HEK293 (cell line): ENCODE results near the gene LIPE.

ENCODE experiments used
- CTCF ChIA-PET: fragments of 350-600 bp; formaldehyde crosslinking; extraction: SDS; loops from one replicate; lab custom pipeline; 2021; ENCODE audit warnings: antibody characterized with exemption; lab: Yijun Ruan, JAX
- POLR2A ChIA-PET: fragments of 300-600 bp; formaldehyde crosslinking; extraction: SDS; loops from one replicate; lab custom pipeline; 2020; ENCODE audit warnings: antibody characterized with exemption, inconsistent platforms; lab: Yijun Ruan, JAX
- H3K27ac ChIP-seq: fragments of 200-500 bp; sonication (Bioruptor generic); 2 replicates; pipeline ENCODE4 v1.5.1; 2014; ENCODE audit warnings: low read depth, low read length, control low read depth, inconsistent platforms; ENCODE audit errors: extremely low read depth
- H3K36me3 ChIP-seq, 2 experiments: fragments of 200-500 bp in 1 of 2; sonication (Bioruptor generic) in 1 of 2; 1 replicate in 1 of 2; 2 replicates in 1 of 2; pipeline ENCODE4 v1.5.1; 2014 to 2017; ENCODE audit warnings: inconsistent platforms in 2 of 2, low read length in 2 of 2; ENCODE audit not compliant: control insufficient read depth in 2 of 2, insufficient read depth in 1 of 2
- H3K4me1 ChIP-seq: fragments of 200-500 bp; sonication (Bioruptor generic); 2 replicates; pipeline ENCODE4 v1.5.1; 2014; ENCODE audit warnings: mild to moderate bottlenecking, low read length, inconsistent platforms; ENCODE audit not compliant: control insufficient read depth, insufficient read depth
- H3K4me3 ChIP-seq: 2 replicates; pipeline ENCODE4 v1.5.1; 2011; ENCODE audit warnings: low read depth, mild to moderate bottlenecking, control low read depth, low read length, moderate library complexity
- H3K9me3 ChIP-seq: fragments of 200-500 bp; sonication (Bioruptor generic); 2 replicates; pipeline ENCODE4 v1.5.1; 2014; ENCODE audit warnings: low read depth, low read length, inconsistent platforms; ENCODE audit not compliant: control insufficient read depth, insufficient read depth
- BCL6B ChIP-seq: fragments of 450-650 bp; formaldehyde crosslinking; IDR thresholded peaks from 2 replicates; pipeline ENCODE4 v1.5.1; 2017; ENCODE audit warnings: missing biosample characterization, missing genetic modification characterization
- GFI1B ChIP-seq: fragments of 450-650 bp; formaldehyde crosslinking; IDR thresholded peaks from 2 replicates; pipeline ENCODE4 v1.5.1; 2016; ENCODE audit warnings: missing biosample characterization, missing genetic modification characterization
- GLI4 ChIP-seq: fragments of 450-650 bp; formaldehyde crosslinking; IDR thresholded peaks from 2 replicates; pipeline ENCODE4 v1.5.1; 2016; ENCODE audit warnings: missing biosample characterization, missing genetic modification characterization
- KLF16 ChIP-seq: fragments of 450-650 bp; formaldehyde crosslinking; IDR thresholded peaks from 2 replicates; pipeline ENCODE4 v1.5.1; 2017; ENCODE audit warnings: missing biosample characterization, missing genetic modification characterization
- SETDB1 ChIP-seq: IDR thresholded peaks from one replicate; pipeline ENCODE4 v1.6.1; 2017; ENCODE audit warnings: mild to moderate bottlenecking, low read length, moderate library complexity, mixed read lengths; ENCODE audit not compliant: insufficient read length
- TSHZ1 ChIP-seq: fragments of 450-650 bp; formaldehyde crosslinking; IDR thresholded peaks from 2 replicates; pipeline ENCODE4 v1.5.1; 2016; ENCODE audit warnings: missing biosample characterization, missing genetic modification characterization, borderline replicate concordance
- ZBTB10 ChIP-seq: fragments of 450-650 bp; formaldehyde crosslinking; IDR thresholded peaks from 2 replicates; pipeline ENCODE4 v1.5.1; 2016; ENCODE audit warnings: missing biosample characterization, missing genetic modification characterization
- ZBTB8A ChIP-seq: fragments of 450-650 bp; formaldehyde crosslinking; IDR thresholded peaks from 2 replicates; pipeline ENCODE4 v1.5.1; 2016; ENCODE audit warnings: missing biosample characterization, missing genetic modification characterization
- ZIC2 ChIP-seq: fragments of 450-650 bp; formaldehyde crosslinking; IDR thresholded peaks from 2 replicates; pipeline ENCODE4 v1.5.1; 2016; ENCODE audit warnings: missing biosample characterization, missing genetic modification characterization
- ZNF148 ChIP-seq: fragments of 450-650 bp; formaldehyde crosslinking; IDR thresholded peaks from 2 replicates; pipeline ENCODE4 v1.5.0; 2017; ENCODE audit warnings: missing biosample characterization, missing genetic modification characterization, borderline replicate concordance
- ZNF174 ChIP-seq: fragments of 450-650 bp; formaldehyde crosslinking; IDR thresholded peaks from 2 replicates; pipeline ENCODE4 v1.5.0; 2017; ENCODE audit warnings: missing biosample characterization, mild to moderate bottlenecking, missing genetic modification characterization
- ZNF221 ChIP-seq: fragments of 450-650 bp; formaldehyde crosslinking; IDR thresholded peaks from 2 replicates; pipeline ENCODE4 v1.5.1; 2017; ENCODE audit warnings: missing biosample characterization, missing genetic modification characterization, borderline replicate concordance
- ZNF274 ChIP-seq, 2 experiments: fragments of 200-500 bp in 1 of 2; fragments of 450-650 bp in 1 of 2; sonication (Bioruptor generic) in 1 of 2; formaldehyde crosslinking in 1 of 2; IDR thresholded peaks; 2 replicates each; pipeline versions ENCODE4 v1.5.1 to v1.6.1; 2014 to 2016; ENCODE audit warnings: borderline replicate concordance in 1 of 2, inconsistent platforms in 1 of 2, low read length in 1 of 2, missing biosample characterization in 1 of 2, missing genetic modification characterization in 1 of 2
- ZNF311 ChIP-seq: fragments of 450-650 bp; formaldehyde crosslinking; IDR thresholded peaks from 2 replicates; pipeline ENCODE4 v1.5.1; 2017; ENCODE audit warnings: missing biosample characterization, missing genetic modification characterization, borderline replicate concordance
- ZNF335 ChIP-seq: fragments of 450-650 bp; formaldehyde crosslinking; conservative IDR thresholded peaks from 2 replicates; pipeline ENCODE4 v1.5.1; 2016; ENCODE audit warnings: missing biosample characterization, missing genetic modification characterization
- ZNF350 ChIP-seq: fragments of 450-650 bp; formaldehyde crosslinking; IDR thresholded peaks from 2 replicates; pipeline ENCODE4 v1.5.0; 2017; ENCODE audit warnings: missing biosample characterization, mild to moderate bottlenecking, missing genetic modification characterization
- ZNF354C ChIP-seq: fragments of 450-650 bp; formaldehyde crosslinking; IDR thresholded peaks from 2 replicates; pipeline ENCODE4 v1.5.1; 2016; ENCODE audit warnings: missing biosample characterization, missing genetic modification characterization, low read depth, borderline replicate concordance
- ZNF37A ChIP-seq: fragments of 450-650 bp; IDR thresholded peaks from 2 replicates; pipeline ENCODE4 v1.5.1; 2018; ENCODE audit warnings: missing biosample characterization, missing genetic modification characterization
- ZNF548 ChIP-seq: fragments of 450-650 bp; formaldehyde crosslinking; IDR thresholded peaks from 2 replicates; pipeline ENCODE4 v1.5.1; 2016; ENCODE audit warnings: missing biosample characterization, missing genetic modification characterization
- ZNF560 ChIP-seq: fragments of 450-650 bp; formaldehyde crosslinking; IDR thresholded peaks from 2 replicates; pipeline ENCODE4 v1.5.1; 2017; ENCODE audit warnings: missing biosample characterization, missing genetic modification characterization, borderline replicate concordance
- ZNF561 ChIP-seq: fragments of 450-650 bp; IDR thresholded peaks from 2 replicates; pipeline ENCODE4 v1.5.1; 2018; ENCODE audit warnings: missing biosample characterization, missing genetic modification characterization, borderline replicate concordance
- ZNF596 ChIP-seq: fragments of 450-650 bp; IDR thresholded peaks from 2 replicates; pipeline ENCODE4 v1.5.0; 2018; ENCODE audit warnings: missing biosample characterization, mild to moderate bottlenecking, missing genetic modification characterization, moderate library complexity
- ZNF768 ChIP-seq: fragments of 450-650 bp; formaldehyde crosslinking; IDR thresholded peaks from 2 replicates; pipeline ENCODE4 v1.5.1; 2018; ENCODE audit warnings: missing biosample characterization, mild to moderate bottlenecking, missing genetic modification characterization
- ZNF776 ChIP-seq: fragments of 450-650 bp; formaldehyde crosslinking; IDR thresholded peaks from 2 replicates; pipeline ENCODE4 v1.5.0; 2017; ENCODE audit warnings: missing biosample characterization, missing genetic modification characterization, borderline replicate concordance
- ZNF792 ChIP-seq: fragments of 450-650 bp; formaldehyde crosslinking; IDR thresholded peaks from 2 replicates; pipeline ENCODE4 v1.5.1; 2016; ENCODE audit warnings: missing biosample characterization, missing genetic modification characterization

The LIPE gene

GRCh38 chr19:42376177-42376555, 51.0 kb downstream of the LIPE start:
- TF ChIP-seq ZNF548 (tag by site-specific recombination) (no peak), SETDB1 (no peak), ZNF768 (tag by site-specific recombination) (no peak), ZNF561 (tag by site-specific recombination) (no peak), ZNF174 (no peak), ZBTB8A (tag by site-specific recombination) (no peak), GFI1B (tag by site-specific recombination) (no peak), ZNF596 (tag by site-specific recombination) (no peak), ZNF792 (tag by site-specific recombination) (no peak), GLI4 (tag by site-specific recombination) (no peak), ZNF148 (tag by site-specific recombination) (no peak), ZNF350 (tag by site-specific recombination) (no peak), KLF16 (tag by site-specific recombination) (no peak), ZNF37A (no peak), ZNF776 (tag by site-specific recombination) (no peak), ZNF560 (tag by site-specific recombination) (no peak), ZNF354C (tag by site-specific recombination) (no peak), ZNF335 (tag by site-specific recombination) (no peak)
- H3K9me3 ChIP-seq: no peaks in the 10 kb centered on the region
- H3K36me3 ChIP-seq: peaks cover 24 to 38% of the 10 kb centered on the region in 2 experiments; a peak in 2 of 3 replicates
- CTCF ChIA-PET: interaction anchor here (1.0 kb wide), 1 partner anchor 24 kb away, joined by 6 read pairs; no protein-coding TSS in a partner anchor
- POLR2A ChIA-PET: no interaction called here
- no peak overlapping the region for H3K4me3 ChIP-seq
- H3K4me1 ChIP-seq: no peaks in the 10 kb centered on the region
- H3K27ac ChIP-seq: no peak overlapping the region

- peaks cover 24 to 41% of the 10 kb centered on the region in 2 experiments for H3K36me3 ChIP-seq
- no peak overlapping the region for H3K27ac ChIP-seq
- H3K4me1 ChIP-seq: no peaks in the 10 kb centered on the region
- POLR2A ChIA-PET: interaction anchor here (1.0 kb wide), 1 partner anchor 7 kb away, joined by 3 read pairs; no protein-coding TSS in a partner anchor
- CTCF ChIA-PET: no interaction called here
- H3K9me3 ChIP-seq: no peaks in the 10 kb centered on the region
- no peak overlapping the region for H3K4me3 ChIP-seq
- no peak for TF ChIP-seq ZBTB10 (tag by site-specific recombination)
- no peak for TF ChIP-seq ZNF221
- no peak for TF ChIP-seq ZNF311 (tag by site-specific recombination)
- TF ChIP-seq ZNF274 (IDR thresholded peaks at IDR 0.05; ENCODE audit: low read length): no peak
- no peak for TF ChIP-seq ZNF274 (tag by site-specific recombination; IDR thresholded peaks at IDR 0.05; ENCODE audit: borderline replicate concordance)
- no peak for TF ChIP-seq TSHZ1 (tag by site-specific recombination)
- TF ChIP-seq BCL6B: no peak
- no peak for TF ChIP-seq ZIC2
Measured at GRCh38 chr19:42375415-42376176, 51.6 kb downstream of the LIPE start.
